ENCODE measurements around the gene SEC61A2. TPM values are rescaled to one million over a fixed set of nuclear protein-coding genes. Genes with fewer than 3 reads are reported as not detected.

Gene SEC61A2
- total and polyA plus RNA-seq, 10 of the 15 experiments (the other 5 are each of a cell fraction or from before 2014, with no cell fraction given), result 3.0 to 36.2 (median 8.6) TPM

- TF ChIP-seq CTCF (IDR thresholded peaks at IDR 0.05 in 2 of 3, conservative IDR thresholded peaks at IDR 0.05 in 1 of 3; ENCODE audit: control insufficient read depth in 2 of 3, extremely low read depth in 1 of 3, insufficient read depth in 1 of 3, low read depth in 3 of 3, low read length in 3 of 3), result peak; percentile 54 to 65 (median 59)
- TF ChIP-seq MTA3 (IDR thresholded peaks at IDR 0.05; ENCODE audit: borderline replicate concordance, low read length), result no peak
- no peak for TF ChIP-seq CBX5 (IDR thresholded peaks at IDR 0.05; ENCODE audit: low read depth)
- TF ChIP-seq TCF12 (IDR thresholded peaks at IDR 0.05; ENCODE audit: low read depth, low read length), result no peak
- TF ChIP-seq TCF7 (IDR thresholded peaks at IDR 0.05; ENCODE audit: borderline replicate concordance), result no peak
- no peak for TF ChIP-seq SREBF1 (IDR thresholded peaks at IDR 0.05; ENCODE audit: low read length)
- no peak for TF ChIP-seq SMAD1 (IDR thresholded peaks at IDR 0.05; ENCODE audit: low read depth, partially characterized antibody)
- no peak for TF ChIP-seq E2F4 (IDR thresholded peaks at IDR 0.05; ENCODE audit: low read depth, low read length)
- no peak for TF ChIP-seq BMI1 (IDR thresholded peaks at IDR 0.05; ENCODE audit: borderline replicate concordance)
- no peak for TF ChIP-seq MTA2 (IDR thresholded peaks at IDR 0.05; ENCODE audit: low read depth)
- no peak for TF ChIP-seq PBX3 (IDR thresholded peaks at IDR 0.05; ENCODE audit: insufficient replicate concordance, low read depth, low read length)
- no peak for TF ChIP-seq CEBPB (IDR thresholded peaks at IDR 0.05; ENCODE audit: borderline replicate concordance in 1 of 2, low read depth in 2 of 2, low read length in 2 of 2)
- TF ChIP-seq BCL3 (IDR thresholded peaks at IDR 0.05; ENCODE audit: borderline replicate concordance, insufficient read depth, low read depth, low read length, poor library complexity, severe bottlenecking), result no peak
- no peak for TF ChIP-seq SIN3A (IDR thresholded peaks at IDR 0.05; ENCODE audit: low read depth, low read length)
- no peak for TF ChIP-seq RBBP5 (conservative IDR thresholded peaks at IDR 0.05)
- TF ChIP-seq IRF4 (IDR thresholded peaks at IDR 0.05; ENCODE audit: low read depth, low read length), result no peak
- TF ChIP-seq IRF3 (IDR thresholded peaks at IDR 0.05), result no peak
- no peak for TF ChIP-seq ZNF274 (IDR thresholded peaks at IDR 0.05; ENCODE audit: insufficient read depth, insufficient read length)
- no peak for TF ChIP-seq CHD4 (IDR thresholded peaks at IDR 0.05)
- TF ChIP-seq HCFC1 (IDR thresholded peaks at IDR 0.05; ENCODE audit: low read length), result no peak
- TF ChIP-seq NR2C1 (IDR thresholded peaks at IDR 0.05), result peak; percentile 87
- TF ChIP-seq PAX8 (IDR thresholded peaks at IDR 0.05), result no peak
- TF ChIP-seq ATF2 (IDR thresholded peaks at IDR 0.05; ENCODE audit: low read length), result no peak; the same call in 1 of the 2 replicates
- TF ChIP-seq SMC3 (IDR thresholded peaks at IDR 0.05; ENCODE audit: borderline replicate concordance, low read length), result peak; percentile 52; the same call in 1 of the 2 replicates
- TF ChIP-seq ZNF384 (IDR thresholded peaks at IDR 0.05; ENCODE audit: borderline replicate concordance, low read depth, low read length), result peak; percentile 73
Observed at GRCh38 chr10:12214763-12215218, 85.3 kb downstream of the SEC61A2 start (continued).
